ENCODE measurements around the gene PHC2.

Gene PHC2

GRCh38 chr1:33298623-33299277, 132.1 kb downstream of the PHC2 start:
- peak; percentile 99 for TF ChIP-seq CTCF (IDR thresholded peaks at IDR 0.05; ENCODE audit: low read depth, low read length)

GRCh38 chr1:33297911-33298622, 132.8 kb downstream of the PHC2 start:
- TF ChIP-seq CTCF (IDR thresholded peaks at IDR 0.05; ENCODE audit: low read depth, low read length), result no peak

More at GRCh38 chr1:33298623-33299277, 132.1 kb downstream of the PHC2 start:
- H3K4me3 ChIP-seq (ENCODE audit: low read depth, low read length), result no peak overlapping the region

GRCh38 chr1:33296824-33297223, 134.1 kb downstream of the PHC2 start:
- no peak for TF ChIP-seq CTCF (IDR thresholded peaks at IDR 0.05; ENCODE audit: low read depth, low read length)
- no peak overlapping the region for H3K4me3 ChIP-seq (ENCODE audit: low read depth, low read length)

More at GRCh38 chr1:33297911-33298622, 132.8 kb downstream of the PHC2 start:
- no peak overlapping the region for H3K4me3 ChIP-seq (ENCODE audit: low read depth, low read length)

- no peak overlapping the region for H3K4me3 ChIP-seq (ENCODE audit: low read depth, low read length)
- no peak for TF ChIP-seq CTCF (IDR thresholded peaks at IDR 0.05; ENCODE audit: low read depth, low read length)
These were observed 134.8 kb downstream of the PHC2 start for GRCh38 chr1:33296082-33296458.

- no peak overlapping the region for H3K4me3 ChIP-seq (ENCODE audit: low read depth, low read length)
- peak; percentile 92 for TF ChIP-seq CTCF (IDR thresholded peaks at IDR 0.05; ENCODE audit: low read depth, low read length)
These were observed 135.3 kb downstream of the PHC2 start for GRCh38 chr1:33295450-33296081.

GRCh38 chr1:33295023-33295422, 135.9 kb downstream of the PHC2 start:
- TF ChIP-seq CTCF (IDR thresholded peaks at IDR 0.05; ENCODE audit: low read depth, low read length), result no peak
- no peak overlapping the region for H3K4me3 ChIP-seq (ENCODE audit: low read depth, low read length)
